Measurements from ENCODE around the gene CCL27.

DNA sequence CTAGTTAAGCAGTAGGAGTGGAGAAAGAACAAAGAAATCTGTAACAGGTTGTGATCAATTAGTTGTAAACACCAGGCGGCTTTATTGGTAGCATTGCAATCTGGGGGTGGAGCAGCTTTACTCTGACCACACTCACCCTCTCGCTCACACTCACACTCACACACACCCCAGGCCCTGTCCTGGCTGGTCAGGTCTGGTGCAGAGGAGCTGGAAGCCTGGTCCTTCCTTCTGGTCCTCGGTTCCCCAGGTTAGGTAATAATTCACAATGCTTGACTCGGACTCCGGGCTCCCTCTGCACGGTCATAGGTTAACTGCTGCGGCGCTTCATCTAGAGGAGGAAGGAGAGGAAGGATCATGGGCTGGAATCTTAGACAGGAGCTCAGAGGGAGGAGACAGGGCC lies 27.1 kb upstream of the CCL27 start:
- TF ChIP-seq POLR2A (IDR thresholded peaks at IDR 0.05; ENCODE audit: low read length) = no peak
- no peak for TF ChIP-seq GATA1 (IDR thresholded peaks at IDR 0.05; ENCODE audit: low read depth, low read length)
